ENCODE results near the gene AKAP6.
"Not testable (repeated sequence)": the region's sequence is repeated elsewhere in the genome, so short reads cannot be mapped to it uniquely, and the experiment has no call there.

AKAP6 gene

GRCh38 chr14:32774214-32774613, 445.1 kb downstream of the AKAP6 start:
- no peak for DNase-seq

DNA sequence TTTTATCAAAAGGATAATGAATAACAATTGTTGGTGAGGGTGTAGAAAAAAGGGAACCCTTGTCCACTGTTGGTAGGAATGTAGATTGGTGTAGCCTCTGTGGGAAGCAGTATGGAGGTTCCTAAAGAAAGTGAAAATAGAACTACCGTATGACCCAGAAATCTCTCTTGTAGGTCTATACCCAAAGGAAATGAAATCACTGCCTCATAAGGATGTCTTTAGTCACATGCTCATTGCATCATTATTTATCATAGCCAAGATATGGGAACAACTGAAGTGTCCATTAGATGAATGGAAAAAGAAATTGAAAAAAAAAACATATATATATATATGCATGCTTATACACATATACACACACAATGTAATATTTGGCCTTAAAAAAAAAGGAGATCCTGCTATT, 450.7 kb downstream of the AKAP6 start:
- DNase-seq: no peak

GRCh38 chr14:32784405-32784804, 455.3 kb downstream of the AKAP6 start:
- DNase-seq: no peak

DNA sequence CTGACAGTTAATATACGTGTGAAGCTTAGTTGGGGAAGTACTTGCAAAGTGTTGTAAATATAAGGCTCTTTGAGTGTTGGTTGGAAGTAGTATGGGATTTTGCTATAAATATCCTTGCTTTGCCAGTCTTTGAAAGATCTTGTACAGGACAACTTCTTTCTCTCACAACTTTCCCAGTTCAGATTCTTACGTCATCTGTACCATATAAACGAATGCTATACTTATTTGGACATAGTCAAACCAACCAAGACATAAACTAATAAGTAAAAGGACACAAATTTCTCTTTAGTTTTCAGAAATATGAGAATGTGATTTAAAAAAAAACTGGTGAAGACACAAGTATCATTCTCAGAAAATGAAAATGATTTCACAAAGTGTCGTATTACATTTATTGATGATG, 456.5 kb downstream of the AKAP6 start:
- DNase-seq: no peak

DNA sequence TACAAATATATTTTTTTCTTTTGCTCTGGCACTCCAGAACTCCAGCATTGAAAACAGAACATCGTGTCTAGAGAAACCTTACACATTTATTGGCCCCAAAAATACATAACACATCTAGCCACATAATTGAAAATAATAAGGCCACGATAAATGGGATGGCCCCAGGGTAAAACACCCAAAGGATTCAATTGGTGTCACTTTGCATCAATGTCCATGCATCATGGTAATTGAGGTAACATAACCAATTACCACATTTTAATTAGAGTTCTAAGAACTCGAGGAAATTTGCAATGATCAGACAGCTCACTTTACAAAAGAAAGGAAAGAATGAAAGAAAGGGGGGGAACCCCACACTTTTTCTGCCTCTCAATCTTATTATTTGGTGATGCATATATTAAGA, 457.8 kb downstream of the AKAP6 start:
- no peak for DNase-seq

DNA sequence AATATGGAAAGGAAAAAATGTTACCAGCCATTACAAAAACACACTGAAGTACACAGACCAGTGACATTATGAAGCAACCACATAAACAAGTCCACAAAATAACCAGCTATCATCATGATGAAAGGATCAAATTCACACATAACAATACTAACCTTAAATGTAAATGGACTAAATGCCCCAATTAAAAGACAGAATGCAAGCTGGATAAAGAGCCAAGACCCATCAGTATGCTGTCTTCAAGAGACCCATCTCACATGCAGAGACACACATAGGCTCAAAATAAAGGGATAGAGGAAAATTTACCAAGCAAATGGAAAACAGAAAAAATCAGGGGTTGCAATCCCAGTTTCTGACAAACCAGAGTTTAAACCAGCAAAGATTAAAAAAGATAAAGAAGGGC, 463.9 kb downstream of the AKAP6 start:
- DNase-seq: not testable (repeated sequence)

GRCh38 chr14:32800320-32800719, 471.2 kb downstream of the AKAP6 start:
- DNase-seq: no peak

GRCh38 chr14:32802295-32802694, 473.2 kb downstream of the AKAP6 start:
- DNase-seq: no peak

DNA sequence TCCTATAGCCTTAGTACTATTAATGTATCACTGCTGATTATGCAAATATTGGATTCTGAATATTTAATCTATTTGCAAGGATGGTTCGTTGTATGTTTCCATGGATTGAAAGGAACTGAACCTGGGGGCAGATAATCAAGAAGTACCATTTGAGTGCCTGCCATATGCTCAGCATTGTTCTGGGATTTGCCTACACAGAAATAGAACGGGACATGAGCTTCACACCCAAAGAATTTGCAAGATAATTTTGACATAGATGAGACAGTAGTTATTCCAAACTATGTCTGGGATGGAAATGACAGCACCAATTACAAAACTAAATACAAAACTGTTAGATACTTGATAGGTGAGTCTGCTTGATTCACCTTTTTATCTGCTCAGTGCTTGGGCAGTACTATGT, 476.9 kb downstream of the AKAP6 start:
- no peak for DNase-seq

- no peak for DNase-seq
Observed at GRCh38 chr14:32808644-32809043, 479.5 kb downstream of the AKAP6 start.

GRCh38 chr14:32809255-32809654, 480.2 kb downstream of the AKAP6 start:
- no peak for DNase-seq

DNA sequence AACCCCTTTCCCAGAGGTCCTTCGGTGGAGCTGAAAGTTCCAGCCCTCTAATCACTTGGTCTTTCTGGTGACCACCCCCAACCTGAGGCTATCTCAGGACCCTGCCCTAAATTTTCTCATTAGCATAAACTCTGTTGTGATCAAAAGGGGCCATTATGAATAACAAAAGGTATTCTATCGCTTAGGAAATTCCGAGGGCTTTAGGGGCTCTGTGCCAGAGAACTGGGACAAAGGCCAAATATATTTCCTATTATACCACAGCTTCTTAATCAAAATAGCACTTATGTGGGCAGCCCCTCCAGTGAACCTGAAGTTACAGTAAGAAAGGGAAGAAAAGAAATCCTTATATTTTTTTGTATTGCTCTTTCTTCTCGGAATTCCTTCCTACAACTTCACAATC, 484.3 kb downstream of the AKAP6 start:
- DNase-seq: no peak

GRCh38 chr14:32814721-32815120, 485.6 kb downstream of the AKAP6 start:
- DNase-seq: no peak

- DNase-seq: no peak
Observed at GRCh38 chr14:32816588-32816987, 487.5 kb downstream of the AKAP6 start.

- no peak for DNase-seq
Observed at GRCh38 chr14:32817780-32818179, 488.7 kb downstream of the AKAP6 start.

DNA sequence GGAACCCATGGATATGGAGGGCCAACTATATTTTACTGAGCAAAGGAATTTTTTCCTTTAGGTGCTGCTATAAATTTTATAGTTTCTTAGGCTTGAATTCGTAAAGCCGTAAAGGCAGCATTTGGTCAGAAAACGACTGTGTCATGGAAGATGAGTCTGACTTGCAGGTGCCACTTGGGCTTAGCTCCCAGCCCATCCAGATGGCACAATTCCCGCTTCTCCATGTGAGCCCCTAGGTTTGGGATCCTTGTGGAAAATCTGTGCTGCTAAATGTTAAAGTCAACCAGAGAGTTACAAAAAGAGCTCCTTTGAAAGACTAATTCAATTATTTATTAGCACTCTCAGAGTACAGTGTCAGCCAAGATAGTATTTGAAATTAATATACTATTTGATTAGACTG, 489.5 kb downstream of the AKAP6 start:
- peak in 1 of 2 experiments; percentile 5 for DNase-seq

DNA sequence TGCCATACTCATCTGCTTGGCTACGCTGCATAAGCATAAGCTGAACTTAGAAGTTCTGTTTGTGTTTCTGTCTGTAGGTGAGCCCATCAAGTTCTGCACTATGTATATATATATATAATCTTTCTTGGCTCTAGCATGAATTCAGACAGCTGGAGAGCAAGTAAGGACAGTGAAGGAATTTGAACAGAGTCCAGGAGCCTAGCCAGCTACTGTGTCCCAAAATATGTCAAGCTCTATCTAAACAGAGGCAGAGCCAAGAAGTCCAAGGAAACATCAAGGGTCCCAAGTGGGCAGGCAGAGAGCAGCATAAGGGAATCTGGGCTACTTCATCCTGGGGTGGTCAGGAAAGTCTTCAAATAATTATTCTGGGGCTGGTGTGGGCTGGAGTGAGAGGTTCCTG, 491.1 kb downstream of the AKAP6 start:
- DNase-seq: no peak

GRCh38 chr14:32820682-32821081, 491.6 kb downstream of the AKAP6 start:
- no peak for DNase-seq

- DNase-seq: no peak
Observed at GRCh38 chr14:32821964-32822653, 493.0 kb downstream of the AKAP6 start.

- no peak for DNase-seq
Observed at GRCh38 chr14:32823706-32824105, 494.6 kb downstream of the AKAP6 start.

GRCh38 chr14:32824195-32824594, 495.1 kb downstream of the AKAP6 start:
- DNase-seq: no peak

DNA sequence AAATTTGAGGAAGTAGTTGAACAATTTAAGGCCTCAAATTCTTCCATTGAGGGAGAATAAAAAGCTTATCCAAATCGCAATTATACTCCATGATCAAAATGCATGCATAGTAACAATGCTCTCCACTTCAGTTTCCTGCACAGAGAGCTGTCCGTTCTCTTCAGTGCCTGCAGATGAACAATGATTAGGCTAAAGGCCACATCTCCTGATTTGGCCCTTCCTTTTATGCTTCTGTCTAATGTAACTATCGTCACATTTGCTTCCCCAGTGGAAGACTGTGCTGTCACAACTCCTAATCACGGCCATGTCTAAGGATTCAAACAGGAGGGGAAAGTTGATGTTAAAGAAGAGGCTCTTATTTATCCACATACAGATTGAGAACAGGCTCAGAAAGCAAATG, 496.0 kb downstream of the AKAP6 start:
- DNase-seq: no peak

DNA sequence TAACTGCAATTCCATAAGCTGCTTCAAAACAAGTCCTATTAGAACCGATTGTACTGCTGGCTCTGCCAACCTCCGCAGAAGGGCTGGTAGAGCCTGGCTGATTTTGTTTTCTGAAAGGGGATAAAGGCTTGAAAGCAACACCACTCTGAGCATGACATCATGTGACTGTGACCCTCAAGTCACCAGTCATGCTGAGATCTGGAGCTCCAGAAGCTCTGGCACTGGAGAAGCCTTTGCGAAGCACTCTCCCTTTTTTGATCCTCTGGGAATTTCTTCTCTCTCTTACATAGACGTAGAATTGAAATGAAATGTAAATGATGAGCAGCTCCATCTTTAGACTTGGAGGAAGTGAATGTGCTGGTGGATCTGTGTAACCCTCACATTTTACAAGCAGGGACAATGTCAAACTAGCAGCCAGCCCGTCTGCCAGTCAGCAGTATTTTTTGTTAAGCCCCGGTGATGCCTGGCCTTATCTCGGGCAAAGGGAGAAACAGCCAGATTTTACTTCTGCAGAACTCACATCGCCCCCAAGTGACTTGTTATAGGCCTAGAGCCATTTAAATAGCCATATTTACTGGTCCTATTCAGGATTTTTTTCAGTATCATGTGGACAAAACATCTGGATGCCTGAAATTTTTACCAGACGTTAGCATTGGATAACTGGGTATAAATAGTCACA, 497.4 kb downstream of the AKAP6 start:
- no peak for DNase-seq

- no peak for DNase-seq
Observed at GRCh38 chr14:32827514-32827913, 498.4 kb downstream of the AKAP6 start.

GRCh38 chr14:32835924-32836323, 506.8 kb downstream of the AKAP6 start:
- no peak for DNase-seq

Data from cerebellar nuclear complex (tissue), 1 donor.